Adrenal gland (tissue), 12 donors: ENCODE results near the gene PLEKHG4B. TPM values are rescaled to one million over a fixed set of nuclear protein-coding genes. Genes with fewer than 3 reads are reported as not detected.

Experiments used
- DNase-seq, 7 donors: peaks; one replicate each; pipeline ENCODE4 v3.0.0-alpha.2; 2019 to 2020
- H3K27ac ChIP-seq, 5 donors: fragments of 200-600 bp; sonication (generic) in 4 of 5; 1 replicate in 3 of 5; 2 replicates in 2 of 5; pipeline versions ENCODE4 v1.5.1 to v1.8.0; 2016 to 2020; ENCODE audit warnings: mild to moderate bottlenecking in 1 of 5
- H3K27me3 ChIP-seq: fragments of 200-600 bp; 2 replicates; pipeline ENCODE4 v1.8.0; 2021
- H3K36me3 ChIP-seq, 2 donors: fragments of 200-600 bp; replicated peaks in 1 of 2; 1 replicate in 1 of 2; 2 replicates in 1 of 2; pipeline versions ENCODE4 v1.5.1 to v1.8.0; 2018 to 2022
- H3K4me1 ChIP-seq, 2 donors: fragments of 200-600 bp; replicated peaks in 1 of 2; 1 replicate in 1 of 2; 2 replicates in 1 of 2; pipeline versions ENCODE4 v1.5.1 to v1.8.0; 2018 to 2021
- H3K4me3 ChIP-seq, 4 donors: fragments of 200-600 bp; sonication (generic) in 3 of 4; one replicate each; pipeline ENCODE4 v1.5.1; 2016 to 2018
- H3K9me3 ChIP-seq, 3 donors: fragments of 200-600 bp; sonication (generic) in 1 of 3; replicated peaks in 1 of 3; 1 replicate in 2 of 3; 2 replicates in 1 of 3; pipeline versions ENCODE4 v1.5.1 to v1.8.0; 2016 to 2021
- CTCF ChIP-seq, 6 experiments: fragments of 450-650 bp in 4 of 6; fragments of 200-600 bp in 2 of 6; sonication (generic) in 1 of 6; IDR thresholded peaks; 1 replicate in 5 of 6; 2 replicates in 1 of 6; pipeline versions ENCODE4 v1.5.1 to v1.8.0; 2016 to 2021; ENCODE audit warnings: antibody characterized with exemption in 6 of 6, mild to moderate bottlenecking in 2 of 6, moderate library complexity in 1 of 6
- POLR2A ChIP-seq, 2 donors: fragments of 450-650 bp; IDR thresholded peaks; one replicate each; pipeline ENCODE4 v1.6.1; 2017; ENCODE audit warnings: antibody characterized with exemption in 2 of 2, mild to moderate bottlenecking in 2 of 2, moderate library complexity in 1 of 2
- WGBS, 4 donors: extraction: QIAGEN DNeasy Blood & Tissue Kit in 2 of 4; methylation state at CpG; one replicate each; pipeline versions ENCODE4 v1.1.5 to v1.1.7; 2013 to 2017; 5-methylcytosine and 5-hydroxymethylcytosine counted together
- intact Hi-C, 2 donors: fragments of 100-400 bp; cut with DNase I; formaldehyde crosslinking; loops; one replicate each; pipeline versions ENCODE4 v1.14.1 to v1.15.0; 2022 to 2023
- polyA plus RNA-seq, 3 donors: library from polyadenylated mRNA; stranded (reverse); fragments of 200-250 nt in 2 of 3; fragments of 350-450 nt in 1 of 3; fragmentation: Illumina TruSeq in 1 of 3; extraction: RNeasy Lipid Tissue Mini Kit (QIAGEN cat#74804) in 1 of 3; gene quantifications; one replicate each; pipeline ENCODE4 v1.2.3, GENCODE V29; 2013 to 2014
- total RNA-seq, 9 donors: library from RNA; depleted of rRNA in 4 of 9; stranded (reverse); fragments of >200 nt in 4 of 9; fragments of 120-200 nt in 1 of 9; fragmentation: NEBNext Ultra II Directional in 1 of 9; extraction: Animal tissue kit (Norgen Biotek cat#: 25700) in 1 of 9; gene quantifications; one replicate each; pipeline versions ENCODE4 v1.1.0 to v1.2.4, GENCODE V29; 2013 to 2023
- donor health status: healthy with polysubstance abuse.
- donor health status: Bipolar disorder and iron deficiency.
- donor health status: DM: yes; HTN: yes; CAD: no.
- donor health status: DM: no; HTN: no; CAD: no.
- donor health status: DM: no; HTN: no; CAD: no.
- donor health status: DM: yes; HTN: yes; CAD: no.

PLEKHG4B gene
- total and polyA plus RNA-seq, 12 donors = 0.03 to 3.4 (median 0.12) TPM

GRCh38 chr5:160921-161802, 69.2 kb downstream of the PLEKHG4B start:
- DNase-seq = peak in 3 of 7 donors; percentile 1 to 5 (median 3)
- H3K9me3 ChIP-seq = no peaks in the 10 kb centered on the region
- H3K27ac ChIP-seq = no peak overlapping the region
- TF ChIP-seq POLR2A (IDR thresholded peaks at IDR 0.05) = no peak
- no peak for TF ChIP-seq CTCF (IDR thresholded peaks at IDR 0.05)
- no peaks in the 10 kb centered on the region for H3K36me3 ChIP-seq
- H3K4me3 ChIP-seq = no peak overlapping the region
- no peaks in the 10 kb centered on the region for H3K27me3 ChIP-seq
- H3K4me1 ChIP-seq = no peaks in the 10 kb centered on the region
- intact Hi-C loops = no loop called here
- 81 to 86% (median 84%) methylated on average over 17 to 23 of the region's 23 CpGs for WGBS, 4 donors

GRCh38 chr5:161803-162110, 69.8 kb downstream of the PLEKHG4B start:
- TF ChIP-seq POLR2A (IDR thresholded peaks at IDR 0.05) = no peak
- TF ChIP-seq CTCF (IDR thresholded peaks at IDR 0.05) = no peak
- Histone ChIP-seq H3K27me3 (no peaks in the 10 kb centered on the region), H3K36me3 (no peaks in the 10 kb centered on the region), H3K27ac (no peak overlapping the region), H3K4me3 (no peak overlapping the region), H3K4me1 (no peaks in the 10 kb centered on the region), H3K9me3 (no peaks in the 10 kb centered on the region)
- WGBS, 4 donors = 81 to 93% (median 91%) methylated on average over 11 to 17 of the region's 17 CpGs; no CpG with 5 or more reads in 1 of the 4 donors
- intact Hi-C loops = no loop called here
- DNase-seq = peak in 1 of 7 donors; percentile 4

- Histone ChIP-seq H3K36me3 (no peaks in the 10 kb centered on the region), H3K9me3 (no peaks in the 10 kb centered on the region), H3K27ac (no peak overlapping the region), H3K4me3 (no peak overlapping the region), H3K4me1 (no peaks in the 10 kb centered on the region), H3K27me3 (no peaks in the 10 kb centered on the region)
- DNase-seq = peak in 1 of 7 donors; percentile 3
- intact Hi-C loops = no loop called here
- 79 to 100% (median 87%) methylated on average over 3 to 19 of the region's 19 CpGs for WGBS, 4 donors
- no peak for TF ChIP-seq POLR2A (IDR thresholded peaks at IDR 0.05)
- no peak for TF ChIP-seq CTCF (IDR thresholded peaks at IDR 0.05)
These were observed 70.2 kb downstream of the PLEKHG4B start for GRCh38 chr5:162190-162564.

GRCh38 chr5:162565-163337, 70.8 kb downstream of the PLEKHG4B start:
- TF ChIP-seq POLR2A (IDR thresholded peaks at IDR 0.05) (no peak), CTCF (IDR thresholded peaks at IDR 0.05) (no peak)
- 86 to 95% (median 91%) methylated on average over 7 to 23 of the region's 23 CpGs for whole genome bisulfite sequencing, 4 donors
- DNase-seq = peak in 1 of 7 donors; percentile 1
- no peaks in the 10 kb centered on the region for H3K9me3 ChIP-seq
- H3K36me3 ChIP-seq = no peaks in the 10 kb centered on the region
- no peaks in the 10 kb centered on the region for H3K27me3 ChIP-seq
- no peak overlapping the region for H3K27ac ChIP-seq
- intact Hi-C loops = no loop called here
- no peak overlapping the region for H3K4me3 ChIP-seq
- H3K4me1 ChIP-seq = no peaks in the 10 kb centered on the region
